Body of pancreas (tissue), 4 donors: ENCODE results near the gene REEP5. TPM values are rescaled to one million over a fixed set of nuclear protein-coding genes. Genes with fewer than 3 reads are reported as not detected.

Experiments used
- ATAC-seq: fragments of 150-250 bp; one replicate; pipeline ENCODE4 v1.9.1; 2016
- DNase-seq, 4 donors: peaks; one replicate each; pipeline ENCODE4 v3.0.0-alpha.2; 2019
- H3K27ac ChIP-seq, 4 donors: fragments of 200-600 bp; sonication (generic); 1 replicate in 3 of 4; 2 replicates in 1 of 4; pipeline versions ENCODE4 v1.5.1 to v1.6.1; 2016 to 2019; ENCODE audit warnings: mild to moderate bottlenecking in 1 of 4, mixed read lengths in 1 of 4, moderate library complexity in 1 of 4
- H3K27me3 ChIP-seq, 2 donors: fragments of 200-600 bp; sonication (generic); one replicate each; pipeline ENCODE4 v1.6.0; 2016; ENCODE audit warnings: mild to moderate bottlenecking in 1 of 2
- H3K36me3 ChIP-seq, 2 donors: fragments of 200-600 bp; sonication (generic); replicated peaks in 1 of 2; 2 replicates each; pipeline ENCODE4 v1.5.1; 2016; ENCODE audit warnings: low read depth in 2 of 2; ENCODE audit not compliant: insufficient read depth in 1 of 2
- H3K4me1 ChIP-seq: fragments of 200-600 bp; sonication (generic); one replicate; pipeline ENCODE4 v1.6.0; 2016
- H3K4me3 ChIP-seq, 2 donors: fragments of 200-600 bp; sonication (generic); 1 replicate in 1 of 2; 2 replicates in 1 of 2; pipeline ENCODE4 v1.5.1; 2016 to 2019
- H3K9me3 ChIP-seq, 3 donors: fragments of 200-600 bp; sonication (generic); 1 replicate in 2 of 3; 2 replicates in 1 of 3; pipeline ENCODE4 v1.5.1; 2016
- POLR2A ChIP-seq, 3 donors: fragments of 450-650 bp; IDR thresholded peaks; one replicate each; pipeline ENCODE4 v1.6.1; 2016; ENCODE audit warnings: antibody characterized with exemption in 3 of 3, mild to moderate bottlenecking in 2 of 3
- WGBS, 2 donors: methylation state at CpG; one replicate each; pipeline ENCODE4 v1.1.5; 2017; 5-methylcytosine and 5-hydroxymethylcytosine counted together
- intact Hi-C: fragments of 100-400 bp; cut with DNase I; formaldehyde crosslinking; loops from one replicate; pipeline ENCODE4 v1.15.1; 2023
- total RNA-seq, 2 donors: library from RNA; depleted of rRNA; stranded (reverse); fragments of >200 nt; gene quantifications; one replicate each; pipeline ENCODE4 v1.1.0, GENCODE V29; 2016
- TF ChIP-seq, protein P1 (sequence below), 7 experiments: fragments of 450-650 bp in 4 of 7; fragments of 200-600 bp in 3 of 7; sonication (generic) in 3 of 7; IDR thresholded peaks; one replicate each; pipeline ENCODE4 v1.5.1; 2016 to 2019; ENCODE audit warnings: antibody characterized with exemption in 7 of 7

Gene REEP5
- total RNA-seq, 2 donors from 2014 or later: 52.1 to 53.4 TPM

DNA sequence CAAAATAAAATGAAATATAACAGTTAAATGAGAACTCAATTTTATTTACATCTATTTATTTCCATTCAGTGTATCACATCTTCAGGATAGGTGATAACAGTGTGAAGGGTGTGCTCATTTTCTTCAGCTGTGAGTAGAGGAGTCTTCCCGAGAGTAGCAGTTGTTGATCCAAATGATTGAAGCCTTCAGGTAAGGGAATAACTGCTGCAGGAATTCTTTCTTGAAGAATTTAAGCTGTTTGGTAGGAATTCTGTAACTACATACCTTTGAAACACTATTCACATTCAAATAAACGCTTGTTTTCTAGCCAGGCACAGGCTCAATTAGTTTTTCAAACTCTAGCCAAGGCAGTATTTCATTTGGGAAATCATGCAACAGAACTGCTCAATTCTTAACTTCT lies 45.7 kb downstream of the REEP5 start:
- 36 to 40% methylated on average over 2 of the region's 2 CpGs for WGBS, 2 donors
- Histone ChIP-seq H3K9me3 (no peaks in the 10 kb centered on the region), H3K27me3 (no peaks in the 10 kb centered on the region), H3K36me3 (peaks cover 0 to 9% of the 10 kb centered on the region in 2 donors), H3K4me1 (peaks cover 14% of the 10 kb centered on the region), H3K27ac (peak overlapping the region in 1 of 4 donors; percentile 9), H3K4me3 (no peak overlapping the region)
- DNase-seq: no peak
- intact Hi-C loops: no loop called here
- TF ChIP-seq POLR2A (IDR thresholded peaks at IDR 0.05): no peak
- TF ChIP-seq, protein P1, sequence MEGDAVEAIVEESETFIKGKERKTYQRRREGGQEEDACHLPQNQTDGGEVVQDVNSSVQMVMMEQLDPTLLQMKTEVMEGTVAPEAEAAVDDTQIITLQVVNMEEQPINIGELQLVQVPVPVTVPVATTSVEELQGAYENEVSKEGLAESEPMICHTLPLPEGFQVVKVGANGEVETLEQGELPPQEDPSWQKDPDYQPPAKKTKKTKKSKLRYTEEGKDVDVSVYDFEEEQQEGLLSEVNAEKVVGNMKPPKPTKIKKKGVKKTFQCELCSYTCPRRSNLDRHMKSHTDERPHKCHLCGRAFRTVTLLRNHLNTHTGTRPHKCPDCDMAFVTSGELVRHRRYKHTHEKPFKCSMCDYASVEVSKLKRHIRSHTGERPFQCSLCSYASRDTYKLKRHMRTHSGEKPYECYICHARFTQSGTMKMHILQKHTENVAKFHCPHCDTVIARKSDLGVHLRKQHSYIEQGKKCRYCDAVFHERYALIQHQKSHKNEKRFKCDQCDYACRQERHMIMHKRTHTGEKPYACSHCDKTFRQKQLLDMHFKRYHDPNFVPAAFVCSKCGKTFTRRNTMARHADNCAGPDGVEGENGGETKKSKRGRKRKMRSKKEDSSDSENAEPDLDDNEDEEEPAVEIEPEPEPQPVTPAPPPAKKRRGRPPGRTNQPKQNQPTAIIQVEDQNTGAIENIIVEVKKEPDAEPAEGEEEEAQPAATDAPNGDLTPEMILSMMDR (IDR thresholded peaks at IDR 0.05): no peak
- ATAC-seq: no peak

DNA sequence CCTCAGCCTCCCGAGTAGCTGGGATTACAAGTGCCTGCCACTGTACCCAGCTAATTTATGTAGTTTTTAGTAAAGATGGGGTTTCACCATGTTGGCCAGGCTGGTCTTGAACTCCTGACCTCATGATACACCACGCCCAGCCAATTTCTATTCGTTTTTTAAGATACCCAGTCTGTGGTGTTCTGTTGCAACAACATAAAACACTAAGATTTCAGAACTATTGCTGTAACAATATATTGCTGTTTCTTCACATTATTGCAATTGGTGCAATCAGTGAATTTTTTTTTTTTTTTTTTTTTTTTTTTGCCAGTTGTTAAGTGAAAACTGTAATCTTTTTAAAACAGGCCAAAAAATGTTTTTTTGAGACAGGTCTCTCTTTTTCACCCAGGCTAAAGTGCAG lies 51.1 kb downstream of the REEP5 start:
- peaks cover 3 to 17% of the 10 kb centered on the region in 2 donors for H3K36me3 ChIP-seq
- no peak for DNase-seq
- TF ChIP-seq, protein P1 (IDR thresholded peaks at IDR 0.05): no peak
- no peak for TF ChIP-seq POLR2A (IDR thresholded peaks at IDR 0.05)
- no peaks in the 10 kb centered on the region for H3K4me1 ChIP-seq
- no peak overlapping the region for H3K27ac ChIP-seq
- no peak for ATAC-seq
- no peaks in the 10 kb centered on the region for H3K9me3 ChIP-seq
- H3K4me3 ChIP-seq: no peak overlapping the region
- intact Hi-C loops: no loop called here
- WGBS, 2 donors: 67 to 74% methylated on average over 3 of the region's 3 CpGs
- no peaks in the 10 kb centered on the region for H3K27me3 ChIP-seq

DNA sequence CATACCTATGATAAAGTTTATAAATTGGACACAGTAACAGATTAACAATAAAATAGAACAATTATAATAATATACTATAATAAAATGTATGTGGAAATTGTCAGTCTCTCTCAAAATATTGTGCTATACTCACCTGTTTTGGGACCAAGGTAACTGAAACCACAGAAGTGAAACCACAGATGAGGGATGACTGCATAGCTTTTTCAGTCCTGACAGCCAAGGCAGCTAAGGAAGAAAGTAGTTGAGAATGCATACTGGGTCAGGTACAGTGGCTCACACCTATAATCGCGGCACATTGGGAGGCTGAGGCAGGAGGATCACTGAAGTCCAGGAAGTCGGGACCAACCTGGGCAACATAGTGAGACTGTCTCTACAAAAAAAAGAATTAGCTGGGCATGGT lies 52.1 kb downstream of the REEP5 start:
- 90 to 98% methylated on average over 3 of the region's 3 CpGs for WGBS, 2 donors
- H3K9me3 ChIP-seq: no peaks in the 10 kb centered on the region
- intact Hi-C loops: no loop called here
- H3K4me3 ChIP-seq: no peak overlapping the region
- H3K27ac ChIP-seq: no peak overlapping the region
- H3K27me3 ChIP-seq: no peaks in the 10 kb centered on the region
- ATAC-seq (no peak), DNase-seq (no peak)
- TF ChIP-seq, protein P1 (IDR thresholded peaks at IDR 0.05): no peak
- no peak for TF ChIP-seq POLR2A (IDR thresholded peaks at IDR 0.05)
- H3K4me1 ChIP-seq: no peaks in the 10 kb centered on the region
- peaks cover 3 to 16% of the 10 kb centered on the region in 2 donors for H3K36me3 ChIP-seq

DNA sequence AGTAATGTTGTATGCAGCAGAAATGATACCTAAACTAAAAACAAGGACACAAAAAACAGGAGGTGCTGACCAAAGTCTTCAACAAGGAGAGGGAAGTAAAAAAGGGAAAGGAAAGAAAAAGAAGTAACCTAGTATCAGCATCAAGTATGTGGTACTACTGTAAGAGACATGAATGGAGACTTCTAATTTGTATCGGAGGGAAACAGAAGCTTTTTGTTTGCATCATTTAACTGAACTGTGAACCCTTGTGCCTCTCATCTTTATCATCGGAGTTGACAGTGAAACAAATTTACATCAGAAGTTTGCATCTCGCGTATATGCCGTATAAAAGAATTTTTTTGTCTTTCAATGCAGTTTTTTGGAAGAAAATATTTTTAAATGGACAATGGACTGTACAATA lies 54.6 kb downstream of the REEP5 start:
- Histone ChIP-seq H3K27ac (no peak overlapping the region), H3K36me3 (peaks cover 3 to 16% of the 10 kb centered on the region in 2 donors), H3K4me3 (no peak overlapping the region), H3K9me3 (no peaks in the 10 kb centered on the region), H3K27me3 (no peaks in the 10 kb centered on the region), H3K4me1 (peaks cover 19% of the 10 kb centered on the region)
- WGBS, 2 donors: 87 to 90% methylated on average over 5 of the region's 5 CpGs
- ATAC-seq: no peak
- intact Hi-C loops: no loop called here
- DNase-seq: no peak
- TF ChIP-seq, protein P1 (IDR thresholded peaks at IDR 0.05): no peak
- no peak for TF ChIP-seq POLR2A (IDR thresholded peaks at IDR 0.05)

DNA sequence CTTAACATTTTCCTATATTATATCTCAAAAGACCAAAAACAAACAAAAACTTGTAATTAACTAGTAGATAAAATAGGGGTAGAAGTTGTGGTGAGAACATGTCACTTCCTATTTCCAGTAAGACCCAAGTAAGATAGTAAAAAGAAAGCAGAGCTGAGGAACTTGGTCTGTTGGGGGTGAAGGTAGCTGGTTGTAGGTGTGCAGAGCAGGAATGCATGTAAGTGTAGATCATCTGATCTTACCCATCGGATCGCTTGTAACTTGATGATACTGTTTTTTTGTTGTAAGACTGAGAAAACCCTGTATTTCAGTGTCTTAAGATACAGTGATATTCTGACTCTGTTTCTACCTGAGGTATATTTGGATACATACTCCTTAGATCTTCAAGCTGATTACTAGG lies 55.3 kb downstream of the REEP5 start:
- no peak for TF ChIP-seq POLR2A (IDR thresholded peaks at IDR 0.05)
- TF ChIP-seq, protein P1 (IDR thresholded peaks at IDR 0.05): no peak
- ATAC-seq: no peak
- peaks cover 24% of the 10 kb centered on the region for H3K4me1 ChIP-seq
- intact Hi-C loops: no loop called here
- peaks cover 3 to 16% of the 10 kb centered on the region in 2 donors for H3K36me3 ChIP-seq
- H3K9me3 ChIP-seq: no peaks in the 10 kb centered on the region
- H3K4me3 ChIP-seq: no peak overlapping the region
- H3K27ac ChIP-seq: no peak overlapping the region
- DNase-seq: no peak
- WGBS, 2 donors: 74 to 93% methylated on average over 2 of the region's 2 CpGs
- no peaks in the 10 kb centered on the region for H3K27me3 ChIP-seq
